Measurements from ENCODE around the gene INSIG2.
"Not testable (repeated sequence)": the region's sequence is repeated elsewhere in the genome, so short reads cannot be mapped to it uniquely, and the experiment has no call there.

The INSIG2 gene

GRCh38 chr2:118061135-118061955 lies 26.9 kb upstream of the INSIG2 start:
- no peak for FAIRE-seq

DNA sequence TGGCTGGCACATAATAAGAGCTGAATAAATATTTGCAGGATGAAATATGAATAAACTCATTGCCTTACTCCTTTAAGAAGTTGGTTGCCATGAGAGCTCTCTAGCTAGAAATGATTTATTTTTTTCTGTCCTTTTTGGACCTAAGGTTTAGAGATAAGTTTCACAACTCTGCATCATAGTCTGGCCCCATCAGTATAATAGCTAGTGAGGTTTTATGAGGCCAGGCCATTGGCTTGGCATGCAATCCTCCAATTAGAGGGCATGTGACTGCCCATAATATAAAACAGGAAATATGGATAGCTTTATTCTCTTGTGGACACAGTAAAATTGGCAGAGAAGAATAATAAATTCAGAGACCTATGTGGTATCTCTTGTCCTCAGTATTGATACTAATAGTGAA lies 26.2 kb upstream of the INSIG2 start:
- FAIRE-seq, result no peak

- FAIRE-seq, result no peak
These were observed 25.6 kb upstream of the INSIG2 start for GRCh38 chr2:118062669-118063068.

DNA sequence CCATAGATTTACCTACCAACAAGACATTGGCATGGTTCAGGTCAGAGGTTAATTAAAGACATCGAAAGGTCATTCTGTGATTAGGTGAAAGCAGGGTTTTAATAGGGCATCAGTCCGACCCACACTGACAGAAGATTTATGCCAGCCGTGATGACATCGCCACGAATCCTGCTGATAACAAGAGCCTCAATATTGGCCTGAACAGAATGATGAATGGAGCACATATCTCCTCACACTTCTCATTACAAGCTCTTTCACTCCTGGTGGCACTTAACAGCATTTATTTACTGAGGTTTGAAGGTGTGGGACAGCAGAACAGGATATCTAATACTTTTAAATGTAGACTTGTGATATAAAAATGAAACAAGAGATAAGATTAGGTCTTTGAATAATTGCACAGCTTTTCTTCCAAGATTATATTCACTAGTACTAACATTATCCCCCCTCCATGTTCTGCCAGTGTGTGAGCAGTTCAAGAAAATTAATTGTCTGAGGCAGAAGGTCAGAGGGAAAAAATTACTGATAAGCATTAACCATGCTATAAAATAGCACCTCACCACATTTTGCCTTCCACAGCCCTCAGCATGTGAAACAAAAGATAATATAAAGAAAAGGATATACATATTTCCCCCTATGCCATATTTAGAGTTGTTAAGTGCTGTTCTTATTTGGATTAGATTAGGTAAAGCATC lies 23.1 kb upstream of the INSIG2 start:
- FAIRE-seq, result no peak

DNA sequence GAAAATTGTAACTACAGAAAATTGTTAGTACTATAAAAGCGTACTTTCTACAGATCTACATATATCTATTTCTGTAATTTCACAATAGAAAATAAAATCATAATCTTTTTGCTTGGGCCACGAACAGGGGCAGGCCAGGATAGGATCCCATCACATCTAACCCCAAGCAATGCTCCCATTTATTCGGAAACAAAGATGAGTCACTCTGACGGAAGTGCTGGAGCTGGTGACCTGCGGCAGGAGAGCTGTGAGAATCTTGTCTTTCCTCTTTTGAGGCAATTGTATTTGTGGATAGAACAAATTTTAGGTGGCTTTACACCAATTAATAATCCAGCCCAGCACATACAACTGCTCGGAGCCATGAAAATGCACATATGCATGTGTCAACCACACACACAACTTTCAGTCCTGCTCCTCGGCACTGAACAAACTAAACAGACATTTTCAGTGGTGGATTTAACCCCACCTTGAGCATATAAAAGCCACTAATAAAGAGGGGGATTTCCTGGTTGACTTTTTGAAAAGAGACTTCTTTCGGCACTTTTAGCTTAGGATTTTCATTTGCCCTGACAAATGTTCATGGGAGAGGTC lies 22.3 kb upstream of the INSIG2 start:
- no peak for FAIRE-seq

GRCh38 chr2:118077636-118078247 lies 10.5 kb upstream of the INSIG2 start:
- no peak for FAIRE-seq

- FAIRE-seq, result no peak
These were observed 9.5 kb upstream of the INSIG2 start for GRCh38 chr2:118078734-118079133.

GRCh38 chr2:118084491-118085089 lies 3.7 kb upstream of the INSIG2 start:
- no peak for FAIRE-seq

- no peak for FAIRE-seq
These were observed 2.9 kb upstream of the INSIG2 start for GRCh38 chr2:118085173-118086023.

GRCh38 chr2:118086024-118086633 lies 2.1 kb upstream of the INSIG2 start:
- FAIRE-seq, result no peak

DNA sequence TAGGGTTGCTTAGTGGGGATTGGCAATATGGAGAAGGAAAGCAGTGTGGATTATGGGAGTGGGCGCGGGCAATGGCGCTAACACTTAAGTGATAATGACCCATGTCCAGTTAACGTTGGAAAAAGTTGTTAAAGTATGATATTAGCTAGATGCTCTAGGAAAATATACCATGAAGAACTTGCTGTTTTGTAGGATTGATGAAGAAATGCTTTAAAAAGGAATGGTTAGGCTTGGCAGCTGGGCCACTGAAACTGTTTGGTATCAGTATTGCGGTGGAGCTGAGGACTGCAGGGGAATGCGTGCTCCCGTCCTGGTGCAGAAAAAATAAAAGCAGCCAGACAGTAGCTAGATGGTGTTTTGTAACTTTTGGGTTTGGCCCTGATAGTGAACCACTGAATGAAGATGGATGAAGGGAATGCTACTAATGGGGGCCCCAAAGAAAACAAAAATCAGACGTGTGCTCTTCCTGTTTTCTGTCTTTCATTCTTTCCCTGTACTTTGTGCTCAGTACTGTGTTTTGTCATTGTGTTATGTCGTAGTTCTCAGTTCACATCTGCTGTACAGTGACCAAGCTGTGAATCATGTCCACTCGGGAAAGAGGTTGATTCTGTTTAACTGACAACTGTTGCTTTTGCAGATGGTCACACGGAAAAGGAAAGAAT lies 999 bp downstream of the INSIG2 start:
- no peak for FAIRE-seq

- no peak for FAIRE-seq
These were observed 2.3 kb downstream of the INSIG2 start for GRCh38 chr2:118090387-118091139.

- no peak for FAIRE-seq
These were observed 2.8 kb downstream of the INSIG2 start for GRCh38 chr2:118091140-118091478.

GRCh38 chr2:118091631-118092030 lies 3.4 kb downstream of the INSIG2 start:
- no peak for FAIRE-seq

DNA sequence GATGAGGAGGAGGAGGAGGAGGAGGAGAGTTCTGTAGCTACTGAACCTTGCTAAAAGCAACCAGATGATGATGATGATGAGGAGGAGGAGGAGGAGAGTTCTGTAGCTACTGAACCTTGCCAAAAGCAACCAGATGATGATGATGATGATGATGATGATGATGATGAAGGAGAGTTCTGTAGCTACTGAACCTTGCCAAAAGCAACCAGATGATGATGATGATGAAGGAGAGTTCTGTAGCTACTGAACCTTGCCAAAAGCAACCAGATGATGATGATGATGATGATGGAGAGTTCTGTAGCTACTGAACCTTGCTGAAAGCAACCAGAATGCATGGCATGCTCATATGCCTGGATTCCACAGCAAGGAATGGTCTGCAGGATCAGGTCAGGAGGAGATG lies 5.8 kb downstream of the INSIG2 start:
- FAIRE-seq, result not testable (repeated sequence)

DNA sequence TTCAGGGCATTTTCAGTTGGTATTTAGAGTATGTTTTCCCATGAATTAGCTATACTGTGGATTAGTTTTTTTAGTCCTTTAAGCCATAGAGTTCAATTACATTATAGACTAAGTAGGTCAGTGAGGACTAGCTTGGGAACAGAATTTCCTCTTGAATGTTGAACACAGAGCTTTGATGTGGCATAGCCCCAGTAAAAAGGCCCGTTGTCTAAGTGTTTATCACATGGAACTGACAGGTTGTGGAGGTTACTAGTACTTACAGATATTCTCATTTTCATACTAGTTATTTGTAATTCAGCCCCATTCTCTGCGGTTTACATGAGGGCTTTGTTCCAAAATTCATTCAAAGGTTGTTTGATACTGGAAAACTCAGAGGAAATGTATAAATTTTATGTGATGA lies 6.2 kb downstream of the INSIG2 start:
- no peak for FAIRE-seq

DNA sequence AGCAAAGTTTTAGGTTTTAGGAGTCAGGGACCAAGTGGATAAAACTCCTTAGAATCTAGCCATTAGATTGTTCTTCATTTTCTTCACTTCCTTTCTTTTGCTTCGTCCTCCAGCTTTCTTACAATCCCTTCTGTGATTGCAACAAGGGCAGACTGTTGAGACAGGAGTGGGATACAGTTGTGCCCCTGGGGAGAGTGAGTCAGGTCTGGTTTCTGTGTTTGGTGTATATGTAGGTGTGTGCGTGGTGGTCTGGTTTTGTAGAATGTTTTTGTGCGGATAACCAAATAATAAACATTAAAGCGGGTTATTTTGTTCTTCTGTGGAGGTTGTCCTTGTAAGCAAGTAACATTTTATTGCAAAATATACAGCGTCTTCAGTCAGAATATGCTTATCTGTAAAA lies 7.3 kb downstream of the INSIG2 start:
- no peak for FAIRE-seq

- no peak for FAIRE-seq
These were observed 9.4 kb downstream of the INSIG2 start for GRCh38 chr2:118097657-118098056.

- FAIRE-seq, result no peak
These were observed 10.2 kb downstream of the INSIG2 start for GRCh38 chr2:118098307-118099030.

Measured in islet of Langerhans (tissue), 1 donor.